Measurements from ENCODE around the gene LRRC25.
A peak's percentile ranks its signal among the peaks of the same experiment; 100 is the strongest.
"Not testable (repeated sequence)": the region's sequence is repeated elsewhere in the genome, so short reads cannot be mapped to it uniquely, and the experiment has no call there.

Gene LRRC25

DNA sequence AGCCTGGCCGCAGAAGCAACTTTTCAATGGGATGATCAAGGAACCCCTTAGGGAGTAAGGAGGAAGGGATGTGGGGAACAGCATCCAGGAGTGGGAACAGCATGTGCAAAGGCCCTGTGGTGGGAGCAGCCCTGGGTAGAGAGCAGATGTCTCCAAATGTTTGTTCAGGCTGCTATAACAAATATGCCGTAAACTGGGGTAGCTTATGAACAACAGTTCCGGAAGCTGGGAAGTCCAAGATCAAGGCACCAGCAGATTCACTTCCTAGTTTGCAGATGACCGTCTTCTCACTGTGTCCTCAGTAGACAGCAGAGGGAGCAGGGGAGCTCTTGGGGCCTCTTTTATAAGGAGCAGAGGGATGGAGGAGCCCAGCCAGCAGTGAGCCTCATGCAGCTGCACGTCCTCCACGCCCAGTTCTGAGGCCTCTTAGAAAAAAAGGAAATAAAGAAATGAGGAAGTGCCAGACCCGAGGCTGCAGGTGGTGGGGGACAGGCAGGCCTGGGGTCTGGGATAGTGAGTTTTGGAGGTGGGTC, 4.2 kb upstream of the LRRC25 start:
- DNase-seq, result no peak

DNA sequence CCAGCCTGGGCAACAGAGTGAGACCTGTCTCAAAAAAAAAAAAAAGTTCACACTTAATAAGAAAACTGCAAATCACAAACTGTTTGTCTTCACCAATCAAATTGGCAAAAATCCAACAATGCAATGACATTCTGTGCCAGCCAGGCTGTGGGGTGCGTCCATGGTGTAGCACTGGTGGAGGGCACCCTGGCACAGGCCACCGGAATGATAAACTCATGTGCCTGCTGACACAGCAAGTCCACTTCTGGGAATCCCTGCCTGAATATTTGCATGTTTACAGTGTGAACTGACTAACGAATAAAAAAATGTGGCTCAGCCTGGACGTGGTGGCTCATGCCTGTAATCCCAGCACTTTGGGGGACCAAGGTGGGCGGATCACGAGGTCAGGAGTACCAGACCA, 1.6 kb upstream of the LRRC25 start:
- DNase-seq, result no peak

DNA sequence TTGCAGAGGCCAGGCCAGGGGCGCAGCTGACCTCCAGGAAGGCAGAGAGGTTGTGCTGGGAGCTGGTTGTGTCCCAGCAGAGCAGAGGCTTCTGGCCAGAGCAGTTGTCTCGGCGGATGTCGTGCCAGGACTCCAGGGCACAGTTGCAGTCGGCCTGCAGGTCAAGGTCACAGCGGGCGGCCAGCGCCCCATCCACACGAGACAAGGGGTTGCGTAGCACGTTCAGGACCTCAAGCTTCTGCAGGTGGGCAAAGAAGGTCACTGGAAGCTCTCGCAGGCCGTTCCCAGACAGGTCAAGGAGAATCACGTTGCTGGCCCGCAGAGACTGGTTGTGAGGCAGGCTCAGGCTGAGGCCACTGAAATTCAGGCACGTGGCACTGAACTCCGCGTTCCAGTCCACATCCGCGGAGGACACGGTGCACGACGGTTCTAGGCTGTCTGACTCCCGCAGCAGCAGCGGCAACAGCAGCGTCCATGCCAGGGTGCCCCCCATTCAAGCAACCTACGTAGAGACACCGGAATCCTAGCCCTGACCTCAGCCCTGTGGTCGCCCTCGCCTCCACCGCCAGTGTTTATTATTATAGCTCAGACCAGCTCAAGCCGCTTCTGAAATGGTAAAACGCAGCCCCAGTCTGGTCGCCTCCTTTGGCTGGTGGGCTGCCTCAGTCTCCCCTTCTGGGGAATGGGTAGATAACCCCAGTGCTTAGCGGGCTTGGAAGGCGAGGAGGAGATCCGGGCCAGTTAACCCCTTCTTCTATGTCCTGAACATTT, 766 bp downstream of the LRRC25 start:
- DNase-seq, result no peak

DNA sequence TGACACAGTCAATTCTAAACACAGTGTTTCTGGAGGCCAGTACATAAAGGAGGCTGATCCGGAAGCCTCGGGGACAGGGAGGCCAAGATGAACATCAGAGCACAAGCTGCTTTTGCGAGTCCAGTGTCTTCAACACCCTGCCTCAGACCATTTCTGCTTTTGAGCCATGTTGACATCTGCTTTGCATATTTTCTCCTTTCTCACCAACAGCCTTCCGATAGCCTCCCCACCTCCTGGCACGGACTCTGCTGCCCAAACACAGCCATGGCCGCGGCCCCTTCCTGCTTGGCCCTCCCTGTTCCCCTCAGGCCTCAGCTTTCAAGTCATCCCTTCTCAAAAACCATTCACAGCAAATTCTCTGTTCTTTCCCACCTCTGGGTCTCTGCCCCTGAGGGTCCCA, 3.6 kb downstream of the LRRC25 start:
- no peak for DNase-seq

DNA sequence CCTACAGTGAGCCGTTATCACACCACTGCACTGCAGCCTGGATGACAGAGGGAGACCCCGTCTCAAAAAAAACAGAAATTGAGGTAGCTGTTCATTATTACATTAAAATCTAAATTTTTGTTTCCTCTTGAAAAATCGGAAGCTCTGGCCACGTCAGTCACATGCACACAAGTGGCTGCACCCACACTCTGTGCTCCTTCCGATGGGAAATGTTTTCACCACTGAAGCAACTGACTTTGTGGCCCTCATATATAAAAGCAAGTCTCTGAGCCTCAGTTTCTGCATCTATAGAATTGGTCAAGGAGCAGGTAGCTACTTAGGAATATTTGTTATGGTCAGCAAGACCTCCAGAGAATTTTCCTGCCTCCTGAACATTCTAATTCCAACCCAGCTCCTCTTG, 4.5 kb downstream of the LRRC25 start:
- no peak for DNase-seq

DNA sequence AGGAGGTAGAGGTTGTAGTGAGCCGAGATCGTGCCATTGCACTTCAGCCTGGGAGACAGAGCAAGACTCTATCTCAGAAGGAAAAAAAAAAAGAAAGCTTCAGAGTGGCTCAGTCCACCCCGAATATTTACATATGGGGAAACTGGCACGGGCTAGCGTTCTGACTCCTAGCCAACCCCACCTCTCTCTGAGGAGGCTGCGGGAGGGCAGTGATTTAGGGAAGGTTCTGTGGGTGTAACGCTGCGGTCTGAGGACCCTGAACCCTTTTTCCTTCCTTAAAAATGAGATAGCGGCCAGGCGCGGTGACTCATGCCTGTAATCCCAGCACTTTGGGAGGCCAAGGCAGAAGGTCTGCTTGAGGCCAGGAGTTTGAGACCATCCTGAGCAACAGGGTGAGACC, 5.0 kb downstream of the LRRC25 start:
- DNase-seq, result no peak

DNA sequence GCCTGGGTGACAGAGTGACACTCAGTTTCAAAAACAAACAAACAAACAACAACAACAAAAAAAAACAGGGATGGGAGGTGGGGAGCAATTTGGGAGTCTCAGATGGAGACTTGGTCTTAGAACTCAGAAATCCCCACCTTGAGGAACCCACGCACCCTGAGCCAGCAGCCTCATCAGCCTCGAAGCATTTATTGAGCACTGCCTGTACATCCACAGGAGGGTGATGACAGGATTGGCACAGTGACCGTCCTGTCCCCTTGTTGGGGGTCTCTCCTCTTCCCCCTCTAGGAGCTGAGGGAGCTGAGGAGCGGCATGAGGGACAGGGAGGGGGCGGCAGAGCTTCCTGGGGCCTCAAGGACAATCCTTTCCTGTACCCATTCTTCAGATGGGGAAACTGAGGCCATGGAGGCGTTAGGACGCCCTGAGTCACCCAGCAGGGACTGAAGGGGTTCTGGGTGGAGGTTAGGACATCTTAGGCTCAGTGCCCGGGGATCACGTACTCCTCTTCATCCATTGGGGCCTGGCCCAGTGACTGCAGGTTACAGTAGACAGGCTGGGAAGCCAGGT, 5.8 kb downstream of the LRRC25 start:
- DNase-seq, result no peak

DNA sequence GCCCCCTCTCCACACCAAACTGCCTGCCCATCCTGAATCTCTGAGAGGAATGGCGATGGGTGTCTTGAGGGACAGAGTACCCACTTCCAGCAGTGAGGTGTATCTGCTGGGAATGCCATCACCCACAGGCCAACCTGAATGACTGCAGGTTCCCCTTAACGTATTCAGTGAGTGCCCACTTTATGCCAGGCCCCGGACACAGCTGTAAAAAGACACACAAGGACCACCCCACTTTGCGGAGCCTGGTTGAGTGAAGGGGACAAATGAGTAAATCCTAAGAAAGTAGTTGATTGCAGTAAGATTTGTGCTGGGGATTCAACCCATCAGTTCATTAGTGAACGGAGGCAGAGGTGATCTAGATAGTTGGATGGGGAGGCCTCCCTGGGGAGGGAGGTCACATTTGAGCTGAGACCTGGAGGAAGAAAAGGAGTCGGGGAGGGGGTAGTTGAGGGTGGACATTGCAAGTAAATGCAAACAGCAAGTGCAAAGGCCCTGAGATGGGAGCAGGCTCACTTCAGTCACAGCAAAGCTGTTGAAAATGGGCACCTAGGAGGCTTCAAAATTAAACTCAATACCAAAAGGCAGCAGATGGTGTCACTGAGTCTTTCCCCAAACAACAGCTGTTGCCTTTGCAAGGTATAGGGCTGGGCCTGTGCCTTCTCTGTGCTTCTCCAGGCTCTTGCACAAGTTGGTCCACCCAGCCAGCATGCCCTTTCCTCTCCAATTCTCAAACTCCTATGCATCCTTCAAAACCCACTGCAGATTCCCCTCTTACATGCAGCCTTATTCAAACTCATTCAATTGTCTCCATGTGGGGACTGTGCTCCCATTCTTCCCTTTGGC, 7.1 kb downstream of the LRRC25 start:
- no peak for DNase-seq

DNA sequence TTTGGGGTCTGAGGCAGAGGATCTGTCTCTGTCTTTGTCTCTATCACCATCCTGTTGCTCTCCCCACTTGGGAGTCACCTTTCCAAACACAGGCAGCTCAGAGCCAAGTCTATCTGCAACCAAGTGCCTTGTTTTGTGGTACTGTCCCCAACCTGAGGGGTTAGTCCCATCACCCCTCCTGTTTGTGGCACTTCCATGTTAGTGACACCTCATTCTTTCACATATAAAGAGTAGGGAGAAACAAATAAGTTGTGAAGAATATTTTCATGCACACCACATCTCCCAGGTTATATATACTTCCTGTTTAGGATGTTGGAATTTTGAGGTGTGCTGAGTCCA, 7.7 kb downstream of the LRRC25 start:
- no peak for DNase-seq

DNA sequence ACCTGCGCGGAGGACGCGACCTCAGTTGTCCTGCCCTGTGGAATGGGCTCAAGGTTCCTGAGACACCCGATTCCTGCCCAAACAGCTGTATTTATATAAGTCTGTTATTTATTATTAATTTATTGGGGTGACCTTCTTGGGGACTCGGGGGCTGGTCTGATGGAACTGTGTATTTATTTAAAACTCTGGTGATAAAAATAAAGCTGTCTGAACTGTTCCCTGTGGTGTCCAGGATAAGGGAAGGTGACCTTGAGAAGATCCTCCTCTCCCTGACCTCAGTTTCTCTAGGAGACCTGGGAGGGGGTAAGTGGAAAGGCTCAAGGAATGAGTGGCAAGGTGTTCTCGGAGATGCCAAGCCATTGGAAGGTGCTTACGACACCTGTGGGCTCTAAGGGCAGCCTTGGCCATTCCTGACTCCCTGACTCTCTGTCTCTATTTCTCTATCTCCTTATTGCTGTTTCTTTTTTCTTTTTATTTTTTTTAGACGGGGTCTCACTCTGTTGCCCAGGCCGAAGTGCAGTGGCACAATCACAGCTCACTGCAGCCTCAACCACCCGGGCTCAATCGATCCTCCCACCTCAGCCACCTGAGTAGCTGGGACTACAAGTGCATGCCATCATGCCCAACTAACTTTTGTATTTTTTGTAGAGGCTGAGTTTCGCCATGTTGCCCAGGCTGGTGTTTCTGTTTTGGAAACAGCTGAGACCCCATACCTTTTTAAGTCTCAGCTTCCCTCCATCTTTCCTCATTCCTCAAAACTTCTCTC, 8.3 kb downstream of the LRRC25 start:
- DNase-seq, result no peak

DNA sequence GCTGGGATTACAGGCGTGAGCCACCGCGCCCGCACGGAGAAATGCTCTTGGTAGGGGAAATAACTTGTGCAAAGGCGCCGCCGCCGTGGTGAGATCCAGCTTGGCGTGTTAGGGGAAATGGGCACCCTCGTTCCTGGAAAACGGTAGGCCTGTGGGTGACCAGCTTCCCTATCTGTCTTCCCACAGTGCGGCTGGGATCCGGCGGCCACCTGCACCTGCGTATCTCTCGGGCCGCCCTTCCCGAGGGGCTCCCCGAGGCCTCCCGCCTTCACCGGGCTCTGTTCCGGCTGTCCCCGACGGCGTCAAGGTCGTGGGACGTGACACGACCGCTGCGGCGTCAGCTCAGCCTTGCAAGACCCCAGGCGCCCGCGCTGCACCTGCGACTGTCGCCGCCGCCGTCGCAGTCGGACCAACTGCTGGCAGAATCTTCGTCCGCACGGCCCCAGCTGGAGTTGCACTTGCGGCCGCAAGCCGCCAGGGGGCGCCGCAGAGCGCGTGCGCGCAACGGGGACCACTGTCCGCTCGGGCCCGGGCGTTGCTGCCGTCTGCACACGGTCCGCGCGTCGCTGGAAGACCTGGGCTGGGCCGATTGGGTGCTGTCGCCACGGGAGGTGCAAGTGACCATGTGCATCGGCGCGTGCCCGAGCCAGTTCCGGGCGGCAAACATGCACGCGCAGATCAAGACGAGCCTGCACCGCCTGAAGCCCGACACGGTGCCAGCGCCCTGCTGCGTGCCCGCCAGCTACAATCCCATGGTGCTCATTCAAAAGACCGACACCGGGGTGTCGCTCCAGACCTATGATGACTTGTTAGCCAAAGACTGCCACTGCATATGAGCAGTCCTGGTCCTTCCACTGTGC, 9.1 kb downstream of the LRRC25 start:
- peak in 1 of 2 experiments; percentile 18 for DNase-seq

DNA sequence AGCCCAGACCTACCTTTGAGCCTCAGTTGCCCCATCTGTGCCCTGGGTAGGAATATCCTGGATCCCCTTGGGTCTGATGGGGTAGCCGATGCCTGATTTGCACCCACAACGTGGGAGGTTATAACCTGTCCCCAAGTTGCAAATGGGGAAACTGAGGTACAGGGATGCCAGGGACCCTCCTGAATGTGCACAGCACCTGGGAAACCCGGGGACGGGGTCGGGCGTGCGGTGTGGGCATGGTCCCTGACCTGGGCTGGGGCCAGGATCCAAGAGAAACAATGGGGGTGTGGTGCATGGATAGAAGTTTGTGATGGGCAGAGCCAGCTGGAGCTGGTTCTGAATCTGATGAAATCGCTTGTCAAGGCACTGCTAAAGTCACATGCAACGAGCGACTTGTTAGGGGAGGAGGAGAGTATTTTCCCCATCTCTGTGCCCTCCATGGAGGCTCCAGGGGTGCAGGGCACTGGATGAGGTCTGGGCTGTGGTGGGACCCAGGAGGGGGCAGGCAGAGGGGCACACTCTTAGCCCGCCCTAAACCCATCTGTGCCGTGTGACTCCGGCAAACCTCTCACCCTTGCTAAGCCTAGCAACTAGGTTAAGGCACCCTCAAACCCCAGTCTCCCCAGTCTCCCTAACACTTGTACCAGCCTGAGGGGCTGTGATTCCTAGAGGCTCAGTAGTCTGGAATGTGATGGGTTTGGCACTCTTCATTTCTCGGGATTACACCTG, 10.7 kb downstream of the LRRC25 start:
- DNase-seq, result no peak

DNA sequence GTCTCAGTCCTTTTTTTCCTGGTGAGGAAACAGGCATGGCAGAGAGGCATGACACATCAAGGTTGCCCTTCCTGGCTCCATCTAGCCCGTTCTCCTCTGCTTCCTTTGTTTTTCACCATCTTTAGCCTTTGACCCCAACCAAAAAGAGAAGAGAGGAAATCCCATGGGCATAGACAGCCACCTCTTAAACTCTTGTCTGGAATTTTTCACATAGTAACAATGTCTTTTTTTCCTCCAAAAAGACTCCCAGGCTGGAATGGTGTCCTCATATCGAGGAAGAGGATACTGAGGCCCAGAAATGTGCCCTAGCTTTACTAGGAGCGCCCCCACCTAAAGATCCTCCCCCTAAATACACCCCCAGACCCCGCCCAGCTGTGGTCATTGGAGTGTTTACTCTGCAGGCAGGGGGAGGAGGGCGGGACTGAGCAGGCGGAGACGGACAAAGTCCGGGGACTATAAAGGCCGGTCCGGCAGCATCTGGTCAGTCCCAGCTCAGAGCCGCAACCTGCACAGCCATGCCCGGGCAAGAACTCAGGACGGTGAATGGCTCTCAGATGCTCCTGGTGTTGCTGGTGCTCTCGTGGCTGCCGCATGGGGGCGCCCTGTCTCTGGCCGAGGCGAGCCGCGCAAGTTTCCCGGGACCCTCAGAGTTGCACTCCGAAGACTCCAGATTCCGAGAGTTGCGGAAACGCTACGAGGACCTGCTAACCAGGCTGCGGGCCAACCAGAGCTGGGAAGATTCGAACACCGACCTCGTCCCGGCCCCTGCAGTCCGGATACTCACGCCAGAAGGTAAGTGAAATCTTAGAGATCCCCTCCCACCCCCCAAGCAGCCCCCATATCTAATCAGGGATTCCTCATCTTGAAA, 11.5 kb downstream of the LRRC25 start, which contains the start of gene GDF15:
GDF15 (plus strand) TSS at position 484 of the 868 bp plus-strand sequence; CDS start at position 516, 32 bp downstream.
- no peak for DNase-seq

DNA sequence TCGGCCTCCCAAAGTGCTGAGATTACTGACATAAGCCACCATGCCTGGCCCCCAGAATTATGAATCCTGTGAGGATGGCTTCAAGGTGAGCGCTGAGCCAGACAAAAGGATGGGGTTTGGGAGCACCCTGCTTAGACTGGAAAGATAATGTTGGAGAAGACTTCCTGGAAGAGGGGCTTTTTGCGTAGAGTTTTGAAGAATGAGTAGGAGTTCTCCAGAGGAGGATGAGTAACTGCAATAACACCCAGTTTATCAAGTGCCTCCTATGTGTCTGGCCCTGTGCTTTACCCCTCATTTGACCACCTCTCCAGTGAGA, 12.1 kb downstream of the LRRC25 start:
- no peak for DNase-seq

DNA sequence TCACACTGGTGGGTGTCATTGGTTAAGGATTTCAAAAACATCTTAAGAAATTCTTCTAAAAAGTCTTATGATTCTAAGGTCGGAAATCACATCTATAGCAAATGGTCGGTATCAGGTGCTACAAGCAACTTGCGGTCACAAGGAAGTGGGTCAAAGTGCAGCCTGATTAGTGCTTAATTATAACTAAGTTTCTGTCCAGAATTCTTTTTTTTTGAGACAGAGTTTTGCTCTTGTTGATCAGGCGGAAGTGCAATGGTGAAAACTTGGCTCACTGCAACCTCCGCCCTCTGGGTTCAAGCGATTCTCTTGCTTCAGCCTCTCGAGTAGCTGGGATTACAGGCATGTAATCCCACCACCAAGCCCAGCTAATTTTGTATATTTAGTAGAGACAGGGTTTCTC, 12.6 kb downstream of the LRRC25 start:
- no peak for DNase-seq

DNA sequence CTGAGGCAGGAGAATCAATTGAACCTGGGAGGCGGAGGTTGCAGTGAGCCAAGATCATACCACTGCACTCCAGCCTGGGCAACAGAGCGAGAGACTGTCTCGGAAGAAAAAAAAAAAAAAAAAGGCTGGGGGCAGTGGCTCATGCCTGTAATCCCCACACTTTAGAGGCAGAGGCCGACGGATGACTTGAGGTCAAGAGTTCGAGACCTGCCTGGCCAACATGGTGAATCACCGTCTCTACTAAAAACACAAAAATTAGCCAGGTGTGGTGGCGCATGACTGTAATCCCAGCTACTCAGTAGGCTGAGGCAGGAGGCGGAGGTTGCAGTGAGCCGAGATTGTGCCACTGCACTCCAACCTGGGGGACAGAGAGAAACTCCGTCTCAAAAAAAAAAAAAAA, 13.8 kb downstream of the LRRC25 start:
- DNase-seq, result not testable (repeated sequence)

DNA sequence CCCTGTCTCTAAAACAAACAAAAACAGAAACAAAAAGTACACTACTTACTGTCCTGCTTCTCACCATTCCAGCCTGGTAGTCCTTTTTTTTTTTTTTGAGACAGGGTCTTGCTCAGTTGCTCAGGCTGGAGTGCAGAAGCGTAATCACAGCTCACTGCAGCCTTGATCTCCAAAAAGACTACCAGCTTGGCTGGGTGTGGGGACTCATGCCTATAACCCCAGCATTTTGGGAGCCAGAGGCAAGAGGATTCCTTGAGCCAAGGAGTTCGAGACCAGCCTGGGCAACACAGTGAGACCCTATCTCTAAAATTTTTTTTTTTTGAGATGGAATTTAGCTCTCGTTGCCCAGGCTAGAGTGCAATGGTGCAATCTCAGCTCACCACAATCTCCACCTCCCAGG, 16.6 kb downstream of the LRRC25 start:
- no peak for DNase-seq

DNA sequence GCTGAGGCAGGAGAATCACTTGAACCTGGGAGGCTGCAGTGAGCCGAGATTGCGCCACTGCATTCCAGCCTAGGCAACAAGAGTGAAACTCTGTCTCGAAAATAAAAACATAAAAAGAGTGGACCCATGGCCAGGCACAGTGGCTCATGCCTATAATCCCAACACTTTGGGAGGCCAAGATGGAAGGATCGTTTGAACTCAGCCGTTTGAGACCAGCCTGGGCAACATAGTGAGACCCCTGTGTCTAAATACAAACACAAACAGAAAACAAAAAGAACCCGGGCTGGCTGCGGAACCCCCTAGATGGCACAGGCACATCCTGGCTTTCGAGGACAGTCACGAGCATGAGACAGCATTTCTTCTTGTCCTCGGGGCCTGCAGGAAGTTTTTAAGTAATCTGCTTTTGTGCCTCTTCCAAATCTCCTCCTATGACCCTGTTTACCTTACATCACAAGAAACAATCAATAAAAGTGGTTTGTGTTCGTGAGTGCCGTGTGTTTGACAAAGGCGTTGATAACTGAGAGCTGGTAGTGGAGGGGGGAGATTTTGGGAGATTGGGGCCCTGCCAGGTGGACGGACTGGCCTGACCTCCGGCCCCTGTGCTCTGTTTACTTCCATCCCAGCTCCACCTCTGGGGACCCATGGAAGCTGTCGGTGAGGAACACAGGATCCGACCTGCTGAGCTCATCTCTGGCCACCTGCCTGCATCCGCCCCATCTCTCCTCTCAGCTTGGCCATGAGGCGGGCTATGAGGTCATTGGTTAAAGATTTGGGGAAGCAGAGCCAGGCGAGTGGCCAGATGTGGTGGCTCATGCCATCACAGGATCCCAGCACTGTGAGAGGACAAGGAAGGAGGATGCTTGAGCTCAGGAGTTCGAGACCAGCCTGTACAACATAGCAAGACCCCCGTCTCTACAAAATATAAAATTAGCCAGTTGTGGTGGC, 17.3 kb downstream of the LRRC25 start:
- DNase-seq, result no peak

DNA sequence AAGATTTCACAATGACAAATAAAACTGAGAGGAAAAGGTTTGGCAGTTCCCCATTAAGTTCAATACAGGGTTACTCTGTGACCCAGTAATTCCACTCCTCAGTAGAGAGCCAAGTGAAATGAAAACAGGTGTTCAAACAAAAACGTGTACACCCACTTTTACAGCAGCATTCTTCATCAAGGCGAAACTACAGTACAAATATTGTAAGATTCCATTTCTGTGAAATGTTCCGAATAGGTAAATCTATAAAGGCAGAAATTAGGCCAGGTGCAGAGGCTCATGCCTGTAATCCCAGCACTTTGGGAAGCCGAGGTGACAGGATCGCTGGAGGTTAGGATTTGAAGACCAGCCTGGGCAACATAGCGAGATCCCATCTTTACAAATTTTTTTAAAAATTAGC, 20.4 kb downstream of the LRRC25 start:
- no peak for DNase-seq
